Muscle of arm (tissue), 12 donors: ENCODE measurements around the gene GRID2. TPM values are rescaled to one million over a fixed set of nuclear protein-coding genes. Genes with fewer than 3 reads are reported as not detected.
A peak's percentile ranks its signal among the peaks of the same experiment; 100 is the strongest.
"Not testable (repeated sequence)": the region's sequence is repeated elsewhere in the genome, so short reads cannot be mapped to it uniquely, and the experiment has no call there.

Experiments used
- DNase-seq: peaks from one replicate; pipeline ENCODE4 v3.0.0-alpha.2; 2013
- polyA plus RNA-seq, 12 donors: library from polyadenylated mRNA; unstranded; fragments of 120-200 nt; gene quantifications; one replicate each; pipeline ENCODE4 v1.2.1, GENCODE V29; 2013; ENCODE audit not compliant: insufficient read length in 12 of 12

GRID2 gene
- polyA plus RNA-seq, 12 donors = 0.21 to 1.6 (median 0.53) TPM; not detected in 2

DNA sequence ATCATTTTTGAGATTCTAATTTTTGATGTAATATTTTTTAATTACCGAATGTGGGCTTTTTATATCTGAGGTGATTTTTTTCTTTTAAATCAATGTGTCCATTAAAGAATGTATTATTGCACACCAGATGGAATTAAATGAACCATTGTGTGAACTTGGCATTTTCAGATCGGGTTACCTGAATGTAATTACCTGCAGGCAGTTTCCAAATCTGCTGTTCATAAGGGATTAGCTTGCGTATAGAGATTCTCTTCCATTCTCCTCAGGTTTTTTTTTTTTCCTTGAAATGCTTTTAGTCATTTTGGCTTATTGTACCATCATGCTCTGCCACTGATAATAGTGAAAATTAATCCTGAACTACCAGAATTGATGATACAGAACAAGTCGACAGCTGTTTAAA, 1013.3 kb downstream of the GRID2 start:
- no peak for DNase-seq

DNA sequence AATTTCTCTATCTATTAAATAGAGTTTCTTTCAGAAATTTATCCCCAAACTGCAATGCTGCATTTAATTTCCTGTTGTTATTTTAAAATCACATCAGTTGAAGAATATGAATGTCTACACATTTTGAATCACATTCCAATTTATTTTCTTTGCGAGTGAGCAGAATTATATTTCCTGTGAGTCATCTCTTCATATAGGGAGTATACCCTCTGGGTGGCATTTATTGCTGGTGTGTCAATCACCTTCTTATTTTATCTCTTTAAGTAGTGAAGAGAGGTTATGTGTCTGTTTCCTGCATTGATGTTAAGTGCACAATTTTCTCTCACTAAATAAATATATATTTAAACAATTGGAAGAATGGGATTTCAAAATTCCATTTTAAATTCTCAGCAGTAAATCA, 1013.8 kb downstream of the GRID2 start:
- no peak for DNase-seq

DNA sequence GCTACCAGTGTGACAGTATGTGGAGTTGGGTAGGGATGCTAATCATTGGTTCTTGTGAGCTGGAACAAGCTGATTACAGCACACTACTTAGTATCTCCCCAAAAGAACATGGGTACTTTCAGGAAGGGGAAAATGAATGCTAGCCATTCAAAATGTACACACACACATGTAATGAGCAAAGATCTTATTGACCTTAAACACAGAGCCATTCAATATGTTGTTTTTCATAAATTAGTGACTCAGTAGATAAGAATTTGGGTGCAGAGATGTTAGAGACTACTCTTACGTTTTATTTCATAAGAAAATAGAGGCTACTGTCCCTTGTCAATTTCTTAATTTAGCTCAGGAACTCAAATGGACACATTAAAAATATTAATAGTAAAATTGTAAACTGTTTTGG, 1015.3 kb downstream of the GRID2 start:
- DNase-seq = no peak

DNA sequence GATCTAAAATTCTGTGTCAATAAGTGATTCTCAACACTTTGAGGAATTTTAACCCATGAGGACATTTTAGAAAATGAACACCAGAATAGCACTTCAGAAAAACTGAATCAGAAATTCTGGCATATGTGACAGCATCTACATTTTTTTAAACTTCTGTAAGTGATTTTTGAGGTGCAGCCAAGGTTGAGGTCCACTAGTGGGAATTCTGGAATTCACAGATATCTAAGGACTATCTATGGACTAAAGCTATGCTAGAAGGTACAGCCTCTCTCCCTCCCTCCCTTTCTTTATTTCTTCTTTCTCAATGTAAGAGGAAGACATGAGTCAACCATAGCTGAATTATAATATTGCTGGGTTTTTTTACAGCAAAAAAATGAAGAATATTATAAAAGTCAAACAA, 1016.6 kb downstream of the GRID2 start:
- DNase-seq = peak; percentile 19

DNA sequence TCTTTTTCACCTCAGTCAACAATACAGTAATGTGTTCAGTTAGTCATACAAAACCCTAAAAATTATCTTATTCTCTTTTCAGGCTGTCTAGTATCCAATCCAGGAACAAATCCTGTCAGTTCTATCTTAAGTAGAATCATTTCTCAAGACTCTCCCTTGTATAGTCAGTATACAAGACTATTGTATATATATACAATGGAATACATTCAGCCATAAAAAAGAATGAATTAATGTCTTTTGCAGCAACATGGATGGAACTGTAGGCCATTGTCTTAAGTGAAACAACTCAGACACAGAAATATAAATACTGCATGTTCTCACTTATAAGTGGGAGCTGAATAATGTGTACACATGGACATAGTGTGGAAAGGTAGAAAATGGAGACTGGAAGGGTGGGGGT, 1023.6 kb downstream of the GRID2 start:
- no peak for DNase-seq

DNA sequence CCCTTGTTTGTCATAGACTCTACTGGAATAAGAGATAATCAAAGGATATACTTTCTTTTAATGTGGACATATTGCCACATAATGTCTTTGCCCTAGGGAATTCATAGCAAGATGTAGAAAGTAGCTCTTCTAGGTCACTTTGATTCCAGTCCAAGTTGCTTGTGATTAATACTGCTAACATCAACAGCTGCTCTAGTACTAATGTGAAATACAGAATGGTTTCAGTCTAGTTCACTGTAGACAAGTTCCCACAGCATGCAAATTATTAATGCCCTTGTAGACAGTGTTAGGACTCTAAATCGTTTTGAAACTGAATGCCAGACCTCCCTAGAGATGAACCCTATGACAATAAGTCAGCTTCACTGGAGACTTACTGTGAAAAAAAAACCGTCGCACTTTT, 1030.2 kb downstream of the GRID2 start:
- DNase-seq = no peak

DNA sequence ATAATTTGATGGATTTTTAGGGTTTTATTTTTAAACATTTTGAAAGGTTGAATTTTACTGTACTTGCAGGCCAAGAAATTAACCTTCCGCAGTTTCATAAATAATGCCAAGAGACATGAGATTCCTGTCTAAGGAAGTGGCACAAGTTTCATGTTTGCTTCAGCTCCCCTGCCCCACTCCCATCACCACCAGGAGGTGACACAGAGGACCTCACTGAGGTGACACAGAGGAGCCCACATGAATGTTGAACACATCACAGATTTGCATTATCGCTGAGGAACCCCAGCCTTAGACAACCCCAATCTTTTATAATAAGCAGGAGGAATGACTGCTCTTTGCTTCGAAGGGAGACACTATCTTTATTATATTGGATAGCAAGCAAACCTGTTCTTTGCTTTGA, 1033.4 kb downstream of the GRID2 start:
- no peak for DNase-seq

DNA sequence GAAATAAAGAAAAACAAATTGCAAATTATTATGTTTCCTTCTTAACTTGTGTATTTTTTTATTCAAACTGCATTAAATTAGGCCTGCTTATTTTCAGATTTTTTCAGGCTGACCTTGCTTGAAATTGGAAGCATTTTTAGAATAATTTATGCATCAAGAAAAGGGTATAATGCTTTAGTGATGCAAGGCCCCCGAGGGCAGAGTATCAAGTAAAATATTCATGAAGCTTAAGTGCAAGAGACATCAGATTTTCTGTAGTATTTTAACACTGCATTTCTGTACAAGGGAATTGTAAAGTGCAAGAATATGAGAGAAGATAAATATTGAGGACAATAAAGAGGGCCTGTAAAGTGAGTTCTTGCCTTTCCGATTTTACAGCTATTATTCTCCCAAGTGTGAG, 1039.0 kb downstream of the GRID2 start:
- no peak for DNase-seq

DNA sequence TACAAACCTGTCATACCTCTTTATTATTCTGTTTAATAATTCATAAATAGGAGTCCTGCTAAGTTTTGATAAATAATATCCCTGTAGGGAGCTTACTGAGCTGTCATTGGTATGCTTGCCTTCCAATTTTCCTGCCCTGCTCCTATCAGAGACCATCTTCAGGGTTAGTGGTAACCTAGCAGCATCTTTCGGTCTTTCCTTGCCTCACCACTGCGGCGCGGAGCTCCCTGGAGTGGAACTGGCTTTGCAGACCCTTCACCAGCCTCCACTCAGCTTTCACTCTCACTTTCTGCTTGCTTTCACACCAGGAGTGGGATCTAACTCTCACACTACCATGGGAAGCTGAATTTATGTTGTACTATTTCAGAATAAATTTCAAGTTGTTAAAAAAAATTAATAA, 1043.1 kb downstream of the GRID2 start:
- no peak for DNase-seq

DNA sequence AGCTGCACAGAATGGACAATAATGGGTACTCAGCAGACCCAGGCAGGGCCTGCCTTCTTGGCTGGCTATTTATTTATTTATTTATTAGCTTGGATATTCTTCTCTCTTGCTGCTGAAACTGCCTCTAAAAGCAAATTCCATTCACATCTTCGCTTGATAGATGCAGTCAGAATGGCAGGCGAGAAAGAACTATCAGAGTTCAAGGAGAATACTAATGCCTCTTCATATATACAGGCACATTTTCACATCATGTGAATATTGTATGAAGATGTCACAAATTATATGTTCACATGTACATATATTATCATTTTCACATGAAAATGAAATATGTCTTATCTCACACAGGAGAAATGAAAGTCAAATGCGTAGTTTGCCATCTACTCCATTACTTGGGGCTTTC, 1045.1 kb downstream of the GRID2 start:
- no peak for DNase-seq

DNA sequence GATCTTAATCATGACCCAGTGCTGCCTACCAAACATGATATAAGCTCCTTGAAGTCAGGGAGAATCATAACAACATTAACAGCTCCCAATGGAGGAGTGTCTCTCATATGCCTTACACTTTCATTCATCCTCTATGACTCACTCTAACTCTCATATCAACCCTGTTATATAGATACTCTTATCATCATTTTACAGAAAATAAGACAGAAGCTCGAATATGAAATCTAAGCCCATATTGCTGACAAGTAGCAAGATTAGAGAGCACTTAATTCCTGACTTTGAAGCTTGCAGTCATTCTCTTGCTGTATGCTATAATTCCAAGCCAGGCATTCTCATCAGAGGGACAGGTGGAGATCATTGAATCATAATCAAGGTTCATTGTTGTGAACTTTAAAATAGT, 1048.1 kb downstream of the GRID2 start:
- no peak for DNase-seq

DNA sequence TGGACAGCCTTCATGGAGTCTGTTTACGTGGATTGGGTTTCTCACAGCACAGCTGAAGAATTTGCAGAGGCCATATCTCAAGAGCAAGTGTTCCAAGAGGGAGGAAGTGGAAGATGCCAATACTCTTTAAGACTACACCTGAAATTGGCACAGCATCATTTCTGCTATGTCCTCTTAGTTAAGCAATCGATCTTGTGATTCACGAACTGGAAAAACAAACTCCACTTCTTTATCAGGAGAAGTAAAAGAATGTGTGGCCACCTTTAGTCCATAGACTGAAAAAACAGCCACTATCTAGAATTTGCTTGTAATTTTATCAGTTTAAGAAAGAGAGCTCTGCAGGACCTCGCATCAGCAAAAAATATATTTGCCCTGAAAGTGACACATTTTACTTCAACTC, 1051.6 kb downstream of the GRID2 start:
- DNase-seq = no peak

DNA sequence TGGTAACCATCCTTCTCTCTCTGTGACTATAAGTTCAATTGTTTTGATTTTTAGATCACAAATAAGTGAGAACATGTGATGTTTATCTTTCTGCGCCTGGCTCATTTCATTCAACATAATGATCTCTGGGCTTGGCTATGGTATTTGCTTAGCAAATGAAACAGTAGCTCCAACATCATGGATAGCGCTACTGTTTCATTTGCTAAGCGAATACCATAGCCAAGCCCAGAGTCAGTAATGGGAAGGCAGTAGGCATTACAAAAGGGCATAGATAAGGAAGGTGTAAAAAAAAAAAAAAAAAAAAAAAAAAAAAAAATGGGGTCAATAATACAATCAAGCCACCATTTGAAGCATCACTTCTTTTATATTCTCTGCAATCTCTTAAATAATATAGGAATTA, 1055.8 kb downstream of the GRID2 start:
- DNase-seq = no peak

DNA sequence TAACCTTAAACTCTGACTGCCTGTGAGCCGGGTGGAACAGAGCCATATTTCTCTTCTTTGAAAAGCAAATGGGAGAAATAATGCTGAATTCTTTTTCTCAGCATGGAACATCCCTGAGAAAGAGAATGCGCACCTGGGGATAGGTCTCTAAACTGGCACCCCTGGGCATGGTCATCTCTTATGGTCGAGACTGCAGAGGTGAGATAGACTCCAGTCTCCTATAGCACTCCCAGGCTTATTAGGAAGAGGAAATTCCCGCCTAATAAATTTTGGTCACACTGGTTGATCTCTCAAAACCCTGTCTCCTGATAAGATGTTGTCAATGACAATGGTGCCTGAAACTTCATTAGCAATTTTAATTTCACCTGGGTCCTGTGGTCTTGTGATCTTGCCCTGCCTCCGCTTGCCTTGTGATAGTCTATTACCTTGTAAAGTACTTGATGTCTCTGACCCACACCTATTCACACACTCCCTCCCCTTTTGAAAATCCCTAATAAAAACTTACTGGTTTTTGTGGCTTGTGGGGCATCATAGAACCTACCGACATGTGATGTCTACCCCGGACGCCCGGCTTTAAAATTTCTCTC, 1062.5 kb downstream of the GRID2 start:
- DNase-seq = not testable (repeated sequence)

DNA sequence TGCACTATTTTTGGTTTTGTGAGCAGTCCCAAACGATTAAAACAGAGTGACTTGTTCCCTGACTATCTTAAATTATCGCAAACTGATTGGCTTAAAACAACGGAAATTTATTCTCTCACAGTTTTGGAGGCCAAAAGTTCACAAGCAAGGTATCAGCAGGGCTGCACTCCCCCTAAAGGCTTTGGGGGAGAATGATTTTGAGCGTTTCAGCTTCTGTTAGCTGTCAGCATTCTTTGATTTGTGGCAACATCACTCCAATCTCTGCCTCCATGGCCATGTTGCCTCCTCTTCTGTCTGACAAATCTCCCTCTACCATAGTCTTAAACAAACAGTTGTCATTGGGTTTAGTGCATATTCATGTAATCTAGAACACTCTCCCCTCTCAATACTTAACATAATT, 1065.2 kb downstream of the GRID2 start:
- DNase-seq = no peak

DNA sequence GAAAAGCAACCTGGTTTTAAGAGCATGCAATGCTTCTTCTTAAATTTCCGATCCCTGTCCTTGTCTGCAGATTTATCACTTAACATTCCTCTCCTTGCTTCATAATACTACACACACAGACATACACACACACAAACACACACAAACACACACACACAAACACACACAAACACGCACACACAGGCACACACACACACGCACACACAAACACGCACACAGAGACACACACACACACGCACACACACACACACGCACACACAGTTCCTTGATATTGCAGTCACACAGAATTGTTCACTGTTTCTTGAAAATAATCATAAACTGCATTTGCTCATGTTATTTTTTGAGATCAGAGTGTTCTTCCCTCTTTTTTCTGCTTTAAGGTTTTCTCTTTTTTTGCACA, 1066.5 kb downstream of the GRID2 start:
- DNase-seq = no peak

DNA sequence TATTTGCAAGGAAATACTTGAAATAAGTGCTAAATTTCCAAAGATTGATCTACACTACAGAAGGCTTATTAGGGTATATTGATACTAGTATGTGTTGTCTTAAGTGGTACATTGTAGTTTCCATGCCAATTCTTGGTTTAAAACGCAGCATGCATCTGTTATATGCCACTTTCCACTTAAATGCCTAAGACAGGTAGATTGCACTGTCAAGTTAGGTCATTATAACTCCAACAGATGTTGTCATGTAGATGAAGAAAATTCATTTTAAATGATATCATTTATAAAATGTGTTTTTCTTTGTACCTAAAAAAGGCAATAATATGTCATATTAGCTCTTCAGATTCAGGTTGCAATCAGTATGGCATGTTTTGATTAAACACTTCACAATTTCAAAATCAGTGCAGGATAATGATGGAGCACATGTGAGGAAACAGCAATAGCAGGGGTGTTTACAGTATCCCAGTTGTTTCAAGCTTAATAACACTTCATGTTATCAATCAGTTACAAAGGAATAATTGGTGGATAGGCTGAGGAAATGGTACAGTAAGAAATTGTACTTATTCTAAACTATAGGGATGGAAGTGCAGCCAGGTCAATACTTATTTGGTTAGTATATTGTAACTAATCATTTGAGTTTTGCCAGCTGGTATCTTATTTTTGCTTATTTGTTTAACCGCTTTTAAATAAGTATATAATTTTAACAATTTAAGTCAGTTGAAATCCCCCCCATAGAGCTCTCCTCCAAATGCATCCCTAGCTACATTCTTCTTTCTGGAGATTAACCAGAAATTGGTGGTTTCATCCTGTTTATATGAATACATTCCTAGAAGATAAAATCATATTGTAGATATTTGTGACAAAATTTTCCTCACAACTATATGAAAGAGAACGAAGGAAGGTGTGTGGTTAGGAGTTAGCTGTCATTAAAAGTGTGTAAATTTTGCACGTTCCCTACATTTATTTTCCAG, 1070.4 kb downstream of the GRID2 start:
- DNase-seq = no peak

DNA sequence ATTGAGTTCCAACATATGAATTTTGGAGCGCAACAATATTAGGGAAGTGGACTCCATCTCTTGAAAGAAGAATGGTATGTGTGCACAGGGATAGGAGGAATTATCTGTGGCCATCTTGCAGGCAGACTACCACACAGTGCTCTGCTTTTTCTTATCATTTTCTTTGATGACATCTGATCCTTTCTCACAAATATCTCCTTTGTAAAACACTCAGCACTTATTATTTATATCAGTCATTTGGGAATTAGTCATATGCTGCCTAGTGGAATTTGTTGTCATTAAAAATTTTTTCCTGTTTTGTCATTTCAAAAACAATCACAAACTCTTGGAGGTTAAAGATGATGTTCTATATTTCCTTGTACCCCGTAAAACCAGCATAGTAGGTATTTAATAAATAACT, 1080.5 kb downstream of the GRID2 start:
- DNase-seq = no peak

DNA sequence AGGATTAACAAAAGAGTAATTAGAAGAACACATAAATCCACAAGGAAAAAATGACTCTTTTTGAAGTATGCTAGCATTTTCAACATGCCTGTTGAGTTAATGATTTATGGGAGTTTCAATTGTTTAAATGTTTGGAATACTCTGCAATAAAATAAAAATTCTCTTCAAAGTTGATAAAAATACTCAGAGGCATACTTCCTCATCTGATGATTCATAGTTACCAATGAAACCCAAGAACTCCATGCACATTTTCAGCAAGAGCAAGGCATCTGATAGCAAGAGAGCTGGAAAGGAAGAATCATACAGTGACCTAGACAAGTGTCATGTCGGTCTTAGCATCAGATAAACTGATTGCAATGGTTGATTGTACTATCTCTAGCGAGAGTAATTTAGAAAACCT, 1081.1 kb downstream of the GRID2 start:
- DNase-seq = no peak

DNA sequence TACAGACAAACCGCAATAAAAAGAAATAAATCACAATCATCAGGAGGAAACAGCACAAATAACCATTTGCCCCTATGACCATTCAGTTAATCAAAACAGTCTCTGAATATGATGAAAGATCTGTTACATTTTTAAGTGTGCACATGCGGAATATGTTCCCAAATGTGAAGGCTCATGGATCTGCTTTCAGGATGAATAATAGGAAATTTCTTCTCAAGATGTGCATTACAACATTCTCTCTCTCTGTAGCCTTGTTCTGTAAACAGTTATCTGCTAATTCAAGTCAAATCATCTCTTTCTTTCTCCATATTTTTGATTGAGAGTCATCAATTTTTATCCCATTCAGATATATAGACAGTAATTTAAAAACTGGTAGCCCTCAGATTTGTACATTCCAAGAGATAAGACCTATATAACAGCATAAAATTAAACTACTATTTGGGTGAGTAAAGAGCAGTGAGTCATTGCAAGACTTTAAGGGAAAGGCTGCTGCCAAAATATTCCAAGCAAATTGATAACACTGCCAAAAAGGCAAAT, 1090.8 kb downstream of the GRID2 start:
- peak; percentile 32 for DNase-seq

DNA sequence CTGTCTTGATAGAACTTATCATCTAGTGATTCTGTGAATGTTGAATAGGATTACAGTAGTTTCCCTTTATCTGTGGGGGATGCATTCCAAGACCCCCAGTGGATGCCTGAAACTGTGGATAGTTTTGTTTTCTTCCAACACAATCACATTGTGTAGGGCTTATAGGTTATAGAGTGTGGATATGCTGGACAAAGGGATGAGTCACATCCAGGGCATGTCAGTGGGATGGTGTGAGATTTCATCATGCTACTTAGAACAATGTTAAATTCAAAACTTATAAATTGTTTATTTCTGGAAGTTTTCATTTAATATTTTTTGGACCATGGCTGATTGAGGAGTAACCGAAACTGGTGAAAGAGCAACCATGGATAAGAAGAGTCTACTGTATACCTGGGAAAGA, 1092.5 kb downstream of the GRID2 start:
- no peak for DNase-seq

DNA sequence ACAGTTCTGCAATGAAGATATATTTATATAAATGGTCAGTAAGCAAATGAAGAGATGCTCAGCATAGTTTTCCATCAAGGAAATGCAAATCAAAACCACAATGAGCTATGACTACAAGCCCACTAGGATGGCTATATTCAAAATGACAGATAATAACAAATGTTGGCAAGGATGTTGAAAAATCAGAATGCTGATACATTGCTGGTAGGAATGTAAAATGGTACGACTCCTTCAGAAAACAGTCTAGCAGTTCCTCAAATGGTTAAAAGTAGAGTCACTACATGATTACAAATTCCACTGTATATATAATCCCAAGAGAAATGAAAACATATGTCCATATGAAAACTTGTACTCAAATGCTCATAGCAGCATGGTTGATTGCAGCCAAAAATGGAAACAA, 1099.8 kb downstream of the GRID2 start:
- no peak for DNase-seq
